HEK293 (cell line): ENCODE measurements around the gene TSPAN17.

Source experiments
- HIC1 ChIP-seq: fragments of 450-650 bp; formaldehyde crosslinking; IDR thresholded peaks from 2 replicates; pipeline ENCODE4 v1.5.1; 2016; ENCODE audit warnings: missing biosample characterization, missing genetic modification characterization
- KLF10 ChIP-seq: fragments of 450-650 bp; IDR thresholded peaks from 2 replicates; pipeline ENCODE4 v1.5.1; 2018; ENCODE audit warnings: missing biosample characterization, mild to moderate bottlenecking, missing genetic modification characterization
- MZF1 ChIP-seq: fragments of 450-650 bp; formaldehyde crosslinking; IDR thresholded peaks from 2 replicates; pipeline ENCODE4 v1.5.1; 2017; ENCODE audit warnings: missing biosample characterization, missing genetic modification characterization, borderline replicate concordance
- PRDM2 ChIP-seq: fragments of 450-650 bp; formaldehyde crosslinking; IDR thresholded peaks from 2 replicates; pipeline ENCODE4 v1.5.1; 2016; ENCODE audit warnings: missing biosample characterization, missing genetic modification characterization, borderline replicate concordance
- SCRT2 ChIP-seq: fragments of 450-650 bp; formaldehyde crosslinking; IDR thresholded peaks from 2 replicates; pipeline ENCODE4 v1.5.1; 2016; ENCODE audit warnings: missing biosample characterization, missing genetic modification characterization
- ZFP69B ChIP-seq: fragments of 450-650 bp; formaldehyde crosslinking; IDR thresholded peaks from 2 replicates; pipeline ENCODE4 v1.5.1; 2016; ENCODE audit warnings: missing biosample characterization, missing genetic modification characterization
- ZNF155 ChIP-seq: fragments of 450-650 bp; formaldehyde crosslinking; IDR thresholded peaks from 2 replicates; pipeline ENCODE4 v1.5.1; 2016; ENCODE audit warnings: missing biosample characterization, missing genetic modification characterization
- ZNF169 ChIP-seq: fragments of 450-650 bp; formaldehyde crosslinking; IDR thresholded peaks from 2 replicates; pipeline ENCODE4 v1.5.1; 2016; ENCODE audit warnings: missing biosample characterization, missing genetic modification characterization
- ZNF18 ChIP-seq: fragments of 450-650 bp; formaldehyde crosslinking; IDR thresholded peaks from 2 replicates; pipeline ENCODE4 v1.5.1; 2016; ENCODE audit warnings: missing biosample characterization, missing genetic modification characterization
- ZNF324 ChIP-seq: fragments of 450-650 bp; formaldehyde crosslinking; IDR thresholded peaks from 2 replicates; pipeline ENCODE4 v1.5.1; 2016; ENCODE audit warnings: missing biosample characterization, missing genetic modification characterization
- ZNF350 ChIP-seq: fragments of 450-650 bp; formaldehyde crosslinking; IDR thresholded peaks from 2 replicates; pipeline ENCODE4 v1.5.0; 2017; ENCODE audit warnings: missing biosample characterization, mild to moderate bottlenecking, missing genetic modification characterization
- ZNF449 ChIP-seq: fragments of 450-650 bp; formaldehyde crosslinking; IDR thresholded peaks from 2 replicates; pipeline ENCODE4 v1.5.1; 2017; ENCODE audit warnings: missing biosample characterization, mild to moderate bottlenecking, missing genetic modification characterization, moderate library complexity
- ZNF580 ChIP-seq: fragments of 450-650 bp; formaldehyde crosslinking; IDR thresholded peaks from 2 replicates; pipeline ENCODE4 v1.5.1; 2016; ENCODE audit warnings: missing biosample characterization, missing genetic modification characterization
- ZNF626 ChIP-seq: fragments of 450-650 bp; sonication (Bioruptor Pico); formaldehyde crosslinking; IDR thresholded peaks from 2 replicates; pipeline ENCODE4 v1.5.1; 2018; ENCODE audit warnings: missing biosample characterization, missing genetic modification characterization, inconsistent platforms
- ZNF76 ChIP-seq: fragments of 450-650 bp; formaldehyde crosslinking; IDR thresholded peaks from 2 replicates; pipeline ENCODE4; 2016; ENCODE audit warnings: low read depth, missing biosample characterization, missing genetic modification characterization, borderline replicate concordance
- ZNF776 ChIP-seq: fragments of 450-650 bp; formaldehyde crosslinking; IDR thresholded peaks from 2 replicates; pipeline ENCODE4 v1.5.0; 2017; ENCODE audit warnings: missing biosample characterization, missing genetic modification characterization, borderline replicate concordance
- TF ChIP-seq, protein P1 (sequence below): fragments of 450-650 bp; formaldehyde crosslinking; IDR thresholded peaks from 2 replicates; pipeline ENCODE4 v1.5.1; 2016; ENCODE audit warnings: missing biosample characterization, missing genetic modification characterization
- TF ChIP-seq, protein P2 (sequence below): IDR thresholded peaks from 2 replicates; pipeline ENCODE4 v1.6.1; 2011; ENCODE audit warnings: mild to moderate bottlenecking, low read depth, low read length, borderline replicate concordance
- TF ChIP-seq, protein P3 (sequence below): fragments of 450-650 bp; formaldehyde crosslinking; IDR thresholded peaks from 2 replicates; pipeline ENCODE4 v1.5.0; 2017; ENCODE audit warnings: missing biosample characterization, missing genetic modification characterization, borderline replicate concordance

TSPAN17 gene

GRCh38 chr5:176647030-176647842, at the start of gene TSPAN17 (continued):
- TF ChIP-seq, protein P1, sequence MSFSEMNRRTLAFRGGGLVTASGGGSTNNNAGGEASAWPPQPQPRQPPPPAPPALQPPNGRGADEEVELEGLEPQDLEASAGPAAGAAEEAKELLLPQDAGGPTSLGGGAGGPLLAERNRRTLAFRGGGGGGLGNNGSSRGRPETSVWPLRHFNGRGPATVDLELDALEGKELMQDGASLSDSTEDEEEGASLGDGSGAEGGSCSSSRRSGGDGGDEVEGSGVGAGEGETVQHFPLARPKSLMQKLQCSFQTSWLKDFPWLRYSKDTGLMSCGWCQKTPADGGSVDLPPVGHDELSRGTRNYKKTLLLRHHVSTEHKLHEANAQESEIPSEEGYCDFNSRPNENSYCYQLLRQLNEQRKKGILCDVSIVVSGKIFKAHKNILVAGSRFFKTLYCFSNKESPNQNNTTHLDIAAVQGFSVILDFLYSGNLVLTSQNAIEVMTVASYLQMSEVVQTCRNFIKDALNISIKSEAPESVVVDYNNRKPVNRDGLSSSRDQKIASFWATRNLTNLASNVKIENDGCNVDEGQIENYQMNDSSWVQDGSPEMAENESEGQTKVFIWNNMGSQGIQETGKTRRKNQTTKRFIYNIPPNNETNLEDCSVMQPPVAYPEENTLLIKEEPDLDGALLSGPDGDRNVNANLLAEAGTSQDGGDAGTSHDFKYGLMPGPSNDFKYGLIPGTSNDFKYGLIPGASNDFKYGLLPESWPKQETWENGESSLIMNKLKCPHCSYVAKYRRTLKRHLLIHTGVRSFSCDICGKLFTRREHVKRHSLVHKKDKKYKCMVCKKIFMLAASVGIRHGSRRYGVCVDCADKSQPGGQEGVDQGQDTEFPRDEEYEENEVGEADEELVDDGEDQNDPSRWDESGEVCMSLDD, result no peak
- TF ChIP-seq, protein P2, sequence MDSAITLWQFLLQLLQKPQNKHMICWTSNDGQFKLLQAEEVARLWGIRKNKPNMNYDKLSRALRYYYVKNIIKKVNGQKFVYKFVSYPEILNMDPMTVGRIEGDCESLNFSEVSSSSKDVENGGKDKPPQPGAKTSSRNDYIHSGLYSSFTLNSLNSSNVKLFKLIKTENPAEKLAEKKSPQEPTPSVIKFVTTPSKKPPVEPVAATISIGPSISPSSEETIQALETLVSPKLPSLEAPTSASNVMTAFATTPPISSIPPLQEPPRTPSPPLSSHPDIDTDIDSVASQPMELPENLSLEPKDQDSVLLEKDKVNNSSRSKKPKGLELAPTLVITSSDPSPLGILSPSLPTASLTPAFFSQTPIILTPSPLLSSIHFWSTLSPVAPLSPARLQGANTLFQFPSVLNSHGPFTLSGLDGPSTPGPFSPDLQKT, result no peak
- no peak for TF ChIP-seq PRDM2 (tag by site-specific recombination)
- no peak for TF ChIP-seq SCRT2 (tag by site-specific recombination)
- TF ChIP-seq MZF1 (tag by site-specific recombination), result no peak
- TF ChIP-seq ZNF350, result no peak
- no peak for TF ChIP-seq ZNF776 (tag by site-specific recombination)
- no peak for TF ChIP-seq ZNF324 (tag by site-specific recombination)
- no peak for TF ChIP-seq HIC1
- no peak for TF ChIP-seq ZNF18 (tag by site-specific recombination)
- no peak for TF ChIP-seq ZNF449 (tag by site-specific recombination)
- no peak for TF ChIP-seq ZNF155 (tag by site-specific recombination)
- TF ChIP-seq, protein P3, sequence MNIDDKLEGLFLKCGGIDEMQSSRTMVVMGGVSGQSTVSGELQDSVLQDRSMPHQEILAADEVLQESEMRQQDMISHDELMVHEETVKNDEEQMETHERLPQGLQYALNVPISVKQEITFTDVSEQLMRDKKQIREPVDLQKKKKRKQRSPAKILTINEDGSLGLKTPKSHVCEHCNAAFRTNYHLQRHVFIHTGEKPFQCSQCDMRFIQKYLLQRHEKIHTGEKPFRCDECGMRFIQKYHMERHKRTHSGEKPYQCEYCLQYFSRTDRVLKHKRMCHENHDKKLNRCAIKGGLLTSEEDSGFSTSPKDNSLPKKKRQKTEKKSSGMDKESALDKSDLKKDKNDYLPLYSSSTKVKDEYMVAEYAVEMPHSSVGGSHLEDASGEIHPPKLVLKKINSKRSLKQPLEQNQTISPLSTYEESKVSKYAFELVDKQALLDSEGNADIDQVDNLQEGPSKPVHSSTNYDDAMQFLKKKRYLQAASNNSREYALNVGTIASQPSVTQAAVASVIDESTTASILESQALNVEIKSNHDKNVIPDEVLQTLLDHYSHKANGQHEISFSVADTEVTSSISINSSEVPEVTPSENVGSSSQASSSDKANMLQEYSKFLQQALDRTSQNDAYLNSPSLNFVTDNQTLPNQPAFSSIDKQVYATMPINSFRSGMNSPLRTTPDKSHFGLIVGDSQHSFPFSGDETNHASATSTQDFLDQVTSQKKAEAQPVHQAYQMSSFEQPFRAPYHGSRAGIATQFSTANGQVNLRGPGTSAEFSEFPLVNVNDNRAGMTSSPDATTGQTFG, result no peak
- no peak for TF ChIP-seq ZNF169
- TF ChIP-seq ZNF626 (tag by site-specific recombination), result no peak
- peak; percentile 63; the same call in 1 of the 2 replicates for TF ChIP-seq KLF10 (tag by site-specific recombination)
- TF ChIP-seq ZNF76, result peak; percentile 51; the same call in 1 of the 2 replicates
- no peak for TF ChIP-seq ZFP69B
- peak; percentile 61; the same call in 1 of the 2 replicates for TF ChIP-seq ZNF580
